GM18498 (cell line): ENCODE data around the gene TNFRSF13B.
"Not testable (repeated sequence)": the region's sequence is repeated elsewhere in the genome, so short reads cannot be mapped to it uniquely, and the experiment has no call there.

ENCODE experiments used
- ATAC-seq: cut with Tn5 transposase; IDR thresholded peaks from one replicate; pipeline ENCODE4 v1.9.1; 2021; ENCODE audit warnings: mild to moderate bottlenecking, moderate library complexity; ENCODE audit not compliant: unreplicated experiment

Gene TNFRSF13B

DNA sequence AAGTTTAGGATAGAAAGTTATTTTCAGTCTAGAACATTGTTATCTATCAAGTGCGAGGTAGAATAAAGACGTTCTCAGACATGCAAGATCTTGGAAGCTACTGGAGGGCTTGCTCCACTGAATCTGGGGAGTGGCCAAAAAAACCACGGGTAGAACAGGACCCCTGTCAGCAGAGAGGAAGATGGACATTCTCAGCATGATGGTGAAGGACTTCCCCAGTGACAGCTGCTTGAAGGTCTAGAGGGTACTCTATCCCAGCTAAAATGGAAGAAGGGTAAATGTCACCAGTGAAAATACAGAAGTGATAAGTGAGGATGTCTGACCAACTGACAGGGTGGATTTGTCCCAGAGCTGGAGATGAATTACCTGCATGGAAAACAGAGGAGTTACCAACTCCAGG is 10.1 kb downstream of the TNFRSF13B start:
- ATAC-seq, result no peak

DNA sequence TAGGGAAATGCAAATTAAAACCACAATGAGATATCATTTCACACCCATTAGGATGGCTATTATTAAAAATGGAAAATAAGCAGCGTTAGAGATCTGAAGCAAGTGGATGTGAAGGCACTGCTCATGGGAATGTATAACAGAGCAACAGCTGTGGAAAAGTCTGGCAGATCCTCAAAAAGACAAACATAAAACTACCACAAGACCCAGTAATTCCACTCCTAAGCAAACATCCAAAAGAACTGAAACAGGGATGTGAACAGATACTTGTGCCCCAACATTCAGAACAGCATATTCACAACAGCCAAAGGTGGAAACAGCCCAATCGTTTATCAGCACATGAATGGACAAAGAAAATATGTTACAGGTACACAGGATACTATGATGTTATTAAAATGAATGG is 10.9 kb downstream of the TNFRSF13B start:
- not testable (repeated sequence) for ATAC-seq

DNA sequence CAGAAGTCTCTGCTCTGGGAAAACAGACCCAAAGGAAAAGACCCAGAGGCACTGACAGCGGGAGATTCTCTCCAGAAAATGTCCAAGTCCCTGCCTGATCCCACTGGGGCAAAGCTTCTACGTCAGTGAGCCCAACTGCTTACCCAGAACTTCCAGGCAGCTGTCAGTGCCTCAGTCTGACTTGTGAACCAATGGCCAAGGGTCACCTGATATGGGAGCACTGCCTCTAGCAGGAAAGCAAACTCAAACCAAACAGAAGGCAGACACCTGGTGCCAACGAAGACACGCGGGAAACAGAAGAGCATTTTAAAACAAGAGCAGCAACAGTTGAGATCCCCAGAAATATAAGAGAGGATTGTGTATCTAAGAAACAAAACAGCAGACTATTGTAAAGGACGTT is 16.9 kb downstream of the TNFRSF13B start:
- ATAC-seq, result not testable (repeated sequence)

DNA sequence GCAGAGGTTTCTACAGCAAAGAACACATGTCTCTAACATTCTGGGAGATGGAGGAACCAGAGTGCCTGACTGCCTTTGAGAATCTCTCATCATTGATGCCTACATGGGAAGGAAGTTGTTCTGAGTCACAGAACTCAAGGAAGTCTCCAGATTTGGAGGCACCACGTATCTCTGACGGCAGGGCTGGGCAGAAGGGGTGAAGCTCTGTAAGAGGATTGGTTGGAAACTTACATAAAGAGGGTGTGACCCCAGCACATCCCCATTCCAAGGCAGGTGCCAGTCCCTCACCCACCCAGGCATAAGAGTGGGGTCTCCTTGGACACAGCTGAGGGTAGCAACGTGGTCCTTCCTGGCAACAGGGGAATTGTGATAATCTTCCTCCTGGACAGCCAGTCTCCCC is 17.4 kb downstream of the TNFRSF13B start:
- no peak for ATAC-seq

DNA sequence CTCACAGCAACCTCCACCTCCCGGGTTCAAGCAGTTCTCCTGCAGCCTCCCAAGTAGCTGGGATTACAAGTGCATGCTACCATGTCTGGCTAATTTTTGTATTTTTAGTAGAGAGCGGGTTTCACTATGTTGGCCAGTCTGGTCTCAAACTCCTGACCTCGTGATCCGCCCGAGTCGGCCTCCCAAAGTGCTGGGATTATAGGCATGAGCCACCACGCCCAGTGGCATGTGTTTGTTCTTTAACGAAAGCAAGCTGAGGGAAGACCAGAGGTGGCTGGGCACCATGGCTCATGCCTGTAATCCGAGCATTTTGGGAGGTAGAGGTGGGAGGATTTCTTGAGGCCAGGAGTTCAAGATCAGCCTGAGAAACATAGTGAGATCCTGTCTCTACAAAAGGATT is 18.1 kb downstream of the TNFRSF13B start:
- ATAC-seq, result no peak

DNA sequence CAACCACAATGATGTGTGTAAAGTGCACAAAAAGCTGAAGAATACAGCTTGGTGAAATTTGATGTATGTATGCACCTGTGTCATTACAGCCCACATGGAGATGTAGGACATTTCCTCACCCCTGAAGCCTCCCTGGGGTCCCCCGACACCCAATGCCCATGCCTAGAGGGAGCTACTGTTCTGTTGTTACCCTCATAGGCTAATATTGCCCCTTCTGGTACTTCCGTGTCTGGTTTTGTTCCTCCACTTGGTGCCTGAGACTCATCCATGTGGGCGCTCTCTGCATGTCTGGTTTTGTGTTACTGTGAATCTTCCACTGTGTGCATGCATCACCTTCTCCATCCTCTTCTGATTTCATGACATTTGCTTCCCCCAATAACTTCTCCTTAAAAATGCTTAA is 18.6 kb downstream of the TNFRSF13B start:
- no peak for ATAC-seq

DNA sequence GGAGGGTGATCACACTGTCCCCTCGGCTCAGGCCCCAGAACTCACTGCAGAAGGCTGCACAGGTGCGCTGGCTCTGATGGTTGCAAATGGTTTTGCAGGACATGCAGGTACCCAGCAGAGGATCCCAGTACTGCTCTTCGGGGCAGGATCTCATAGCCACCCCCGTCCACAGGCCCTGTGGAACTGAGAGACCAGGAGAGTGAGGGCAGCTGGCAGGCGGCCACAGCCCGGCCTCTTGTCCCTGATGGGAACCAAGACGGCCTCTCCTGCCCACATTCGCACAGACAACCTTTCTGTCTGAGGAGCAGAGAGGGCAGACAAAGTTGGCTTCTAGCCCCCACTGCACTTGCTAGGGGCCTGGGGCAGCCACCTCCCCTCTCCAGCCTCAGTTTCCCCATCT is 19.5 kb downstream of the TNFRSF13B start:
- ATAC-seq, result no peak

DNA sequence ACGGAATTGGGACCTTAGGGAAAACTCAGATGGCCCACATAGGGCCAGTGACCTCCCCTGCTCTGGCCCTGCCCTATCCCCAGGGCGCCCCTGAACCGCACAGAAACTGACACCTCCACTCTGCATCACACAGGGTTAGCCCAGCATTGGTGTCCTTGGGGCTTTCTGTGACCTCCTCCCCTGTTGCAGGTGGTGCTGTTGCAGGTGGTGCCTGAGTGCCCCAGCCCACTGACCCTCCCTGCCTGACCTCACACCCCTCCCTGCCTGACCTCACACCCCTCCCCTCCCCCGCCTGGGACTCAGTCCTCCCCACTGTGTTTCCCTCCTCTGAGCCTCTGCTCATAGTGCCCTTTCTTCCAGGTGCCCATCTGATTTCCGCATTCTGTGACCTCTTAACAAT is 21.4 kb downstream of the TNFRSF13B start:
- no peak for ATAC-seq

DNA sequence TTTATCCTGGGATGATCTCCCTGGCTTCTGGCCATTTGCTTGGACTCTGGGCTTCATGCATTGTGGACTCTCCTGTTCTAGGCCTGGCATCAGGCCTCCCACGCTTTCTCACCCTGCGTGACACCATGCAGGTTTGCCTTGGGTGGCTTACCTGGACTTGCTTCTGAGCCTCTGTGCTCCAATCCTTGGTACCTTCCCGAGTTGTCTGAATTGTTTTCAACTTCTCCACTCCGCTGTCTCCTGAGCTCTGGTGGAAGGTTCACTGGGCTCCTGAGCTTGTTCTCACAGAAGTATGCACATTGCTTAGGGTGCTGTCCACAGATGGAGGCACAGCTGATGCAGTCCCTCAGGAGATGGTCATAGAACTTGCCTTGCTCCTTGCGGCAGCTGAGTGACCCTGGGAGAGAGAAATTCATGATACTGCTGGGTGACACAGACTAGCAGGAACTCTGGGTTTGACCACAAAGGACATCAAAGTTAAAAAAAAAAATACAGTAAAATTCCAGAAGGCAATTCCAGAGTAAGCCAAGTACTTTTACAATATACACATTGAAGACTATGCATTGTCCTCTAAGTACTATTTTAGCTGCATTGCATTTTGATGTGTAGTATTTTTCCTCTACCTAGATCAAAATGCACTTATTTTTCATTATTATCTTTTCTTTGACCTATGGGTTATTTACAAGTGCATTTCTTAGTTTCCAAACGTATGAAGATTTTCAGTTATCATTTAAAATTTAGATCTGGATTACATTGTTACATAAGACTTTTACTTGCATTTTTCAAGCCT is 23.1 kb downstream of the TNFRSF13B start:
- no peak for ATAC-seq

DNA sequence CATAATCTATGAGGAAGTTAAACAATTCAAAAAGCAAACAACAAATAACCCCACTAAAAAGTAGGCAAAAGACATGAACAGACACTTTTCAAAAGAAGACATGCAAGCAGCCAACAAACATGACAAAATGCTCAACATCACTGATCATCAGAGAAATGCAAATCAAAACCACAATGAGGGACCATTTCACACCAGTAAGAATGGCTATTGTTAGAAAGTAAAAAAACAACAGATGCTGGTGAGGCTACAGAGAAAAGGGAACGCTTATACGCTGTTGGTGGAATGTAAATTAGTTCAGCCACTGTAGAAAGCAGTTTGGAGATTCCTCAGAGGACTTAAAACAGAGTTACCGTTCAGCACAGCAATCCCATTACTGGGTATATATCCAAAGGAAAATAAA is 24.4 kb downstream of the TNFRSF13B start:
- peak; percentile 59 for ATAC-seq

DNA sequence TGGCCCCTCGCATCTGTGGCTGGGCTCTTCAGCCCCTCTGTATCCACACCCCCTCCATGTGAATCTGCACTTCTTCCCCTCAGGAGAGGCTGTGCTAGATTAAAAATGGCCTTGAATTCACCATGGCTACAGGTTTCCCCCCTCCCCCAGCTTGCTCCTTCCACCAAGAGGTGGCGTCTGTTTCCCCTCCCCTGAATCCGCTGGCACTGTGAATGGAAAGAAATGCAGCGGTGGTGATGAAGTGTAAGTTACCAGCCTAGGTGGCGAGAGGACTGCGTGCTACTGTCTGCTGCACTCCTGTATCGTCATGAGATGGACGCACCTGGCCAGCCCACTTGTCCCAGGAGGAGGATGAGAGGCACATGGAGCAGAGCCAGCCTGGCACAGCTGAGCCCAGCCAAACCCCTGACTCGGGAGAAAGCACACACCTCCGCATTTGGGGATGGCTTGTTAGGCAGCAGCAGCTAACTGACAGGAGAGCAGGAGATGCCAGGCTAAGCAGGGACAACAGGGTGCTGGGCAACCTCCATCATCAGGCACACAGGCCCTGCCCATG is 26.2 kb downstream of the TNFRSF13B start:
- no peak for ATAC-seq

DNA sequence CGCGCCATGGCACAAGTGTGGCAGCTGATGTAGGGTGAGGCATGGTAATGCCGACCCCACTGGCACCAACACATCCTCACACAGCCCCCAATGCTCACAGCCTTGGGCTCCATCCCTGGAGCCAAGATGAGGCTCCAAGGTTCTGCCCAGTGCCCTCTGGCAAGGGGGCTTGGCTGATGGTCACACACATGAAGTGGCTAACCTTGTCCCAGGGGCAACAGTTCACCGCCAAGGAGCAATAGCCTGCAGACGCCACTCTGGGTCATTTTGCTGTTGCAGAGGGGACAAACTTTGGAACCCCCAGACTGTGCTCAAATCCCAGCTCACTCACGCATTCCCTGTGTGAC is 26.8 kb downstream of the TNFRSF13B start:
- ATAC-seq, result no peak

DNA sequence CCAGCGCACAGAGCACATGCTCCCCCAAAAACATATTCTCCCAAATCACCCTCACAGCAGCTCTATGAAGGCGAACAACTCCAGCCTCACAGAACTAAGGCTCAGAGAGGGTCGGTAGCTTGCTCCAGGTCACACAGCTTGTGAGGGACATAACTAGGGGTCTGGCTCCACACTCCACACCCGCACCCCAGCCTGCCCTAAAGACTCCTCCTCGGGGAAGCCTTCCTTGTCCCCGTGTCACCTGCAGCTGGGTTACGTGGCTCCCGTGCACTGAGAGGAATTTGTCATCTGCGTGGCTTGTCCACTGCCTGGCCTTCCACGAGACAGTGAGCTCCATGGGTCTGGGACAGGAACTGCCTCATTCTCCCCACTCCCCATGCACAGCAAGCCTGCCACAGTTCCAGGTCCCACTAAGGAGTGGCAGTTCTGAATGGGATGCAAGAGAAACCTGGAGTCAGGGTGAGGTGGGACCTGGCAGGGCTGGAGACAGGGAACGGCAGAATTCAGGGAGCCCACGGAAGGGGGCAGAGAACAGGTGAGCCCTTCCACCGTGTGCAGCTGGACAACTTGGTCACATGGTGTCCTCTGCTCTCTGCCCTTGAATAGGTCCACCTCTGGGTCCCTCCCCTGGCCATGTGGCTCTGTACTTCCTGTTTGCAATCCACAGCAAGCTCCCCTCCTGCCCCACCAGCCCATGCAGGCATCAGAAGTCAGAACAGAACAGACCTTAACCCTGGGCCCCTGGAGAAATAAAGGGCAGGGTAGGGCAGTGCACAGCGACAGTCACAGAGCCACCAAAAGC is 27.4 kb downstream of the TNFRSF13B start:
- no peak for ATAC-seq

DNA sequence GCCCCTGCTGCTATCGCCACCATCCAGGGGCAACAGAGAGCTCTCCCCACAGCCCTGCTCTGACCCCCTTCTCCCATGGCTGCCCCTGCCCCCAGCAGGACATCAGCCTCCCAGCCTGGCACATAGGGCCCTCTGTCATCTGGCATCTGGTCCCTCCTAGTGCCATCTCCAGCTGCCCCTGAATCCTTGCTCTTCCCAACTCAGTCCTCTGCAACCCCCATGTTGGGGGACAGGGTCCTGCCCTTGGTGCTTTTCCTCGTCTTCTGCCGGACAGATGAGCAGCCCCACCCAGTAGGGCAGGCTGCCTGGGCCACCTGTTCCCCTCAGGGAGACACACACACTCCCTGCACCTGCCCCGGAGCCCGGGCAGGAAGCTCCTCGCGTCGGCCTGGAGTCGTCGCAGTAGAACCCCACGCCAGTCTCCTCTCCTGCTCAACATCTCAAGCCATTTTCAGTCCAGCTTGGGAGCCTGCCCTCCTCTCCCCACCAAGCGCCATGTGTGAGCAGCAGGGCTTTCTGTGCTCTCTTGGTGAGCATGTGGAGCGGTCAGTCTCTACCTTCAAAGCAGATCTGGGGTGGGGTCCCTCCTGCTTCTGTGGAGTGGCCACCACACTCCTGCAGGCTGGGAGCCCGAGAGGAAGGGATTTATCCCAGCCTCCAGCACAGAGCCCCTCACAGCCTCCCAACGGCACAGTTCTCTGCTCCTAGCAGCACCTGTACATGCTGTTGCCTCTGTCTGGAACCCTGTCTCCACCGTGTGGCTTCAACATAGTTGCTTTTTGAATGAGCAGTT is 28.2 kb downstream of the TNFRSF13B start:
- ATAC-seq, result no peak

DNA sequence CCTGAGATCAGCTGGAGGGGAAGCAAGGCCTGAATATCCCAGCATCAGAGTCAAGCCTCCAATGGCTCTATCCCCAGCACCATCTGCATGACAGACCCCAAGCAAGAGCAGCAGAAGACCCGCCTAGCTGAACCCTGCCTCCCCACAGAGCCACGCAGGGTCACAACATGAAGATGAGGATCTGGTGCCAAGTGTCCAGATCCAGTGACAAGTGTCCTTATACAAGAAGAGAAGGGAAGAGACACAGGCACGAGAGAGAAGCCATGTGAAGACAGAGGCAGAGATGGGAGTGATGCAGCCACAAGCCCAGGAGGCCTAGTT is 28.9 kb downstream of the TNFRSF13B start:
- no peak for ATAC-seq

DNA sequence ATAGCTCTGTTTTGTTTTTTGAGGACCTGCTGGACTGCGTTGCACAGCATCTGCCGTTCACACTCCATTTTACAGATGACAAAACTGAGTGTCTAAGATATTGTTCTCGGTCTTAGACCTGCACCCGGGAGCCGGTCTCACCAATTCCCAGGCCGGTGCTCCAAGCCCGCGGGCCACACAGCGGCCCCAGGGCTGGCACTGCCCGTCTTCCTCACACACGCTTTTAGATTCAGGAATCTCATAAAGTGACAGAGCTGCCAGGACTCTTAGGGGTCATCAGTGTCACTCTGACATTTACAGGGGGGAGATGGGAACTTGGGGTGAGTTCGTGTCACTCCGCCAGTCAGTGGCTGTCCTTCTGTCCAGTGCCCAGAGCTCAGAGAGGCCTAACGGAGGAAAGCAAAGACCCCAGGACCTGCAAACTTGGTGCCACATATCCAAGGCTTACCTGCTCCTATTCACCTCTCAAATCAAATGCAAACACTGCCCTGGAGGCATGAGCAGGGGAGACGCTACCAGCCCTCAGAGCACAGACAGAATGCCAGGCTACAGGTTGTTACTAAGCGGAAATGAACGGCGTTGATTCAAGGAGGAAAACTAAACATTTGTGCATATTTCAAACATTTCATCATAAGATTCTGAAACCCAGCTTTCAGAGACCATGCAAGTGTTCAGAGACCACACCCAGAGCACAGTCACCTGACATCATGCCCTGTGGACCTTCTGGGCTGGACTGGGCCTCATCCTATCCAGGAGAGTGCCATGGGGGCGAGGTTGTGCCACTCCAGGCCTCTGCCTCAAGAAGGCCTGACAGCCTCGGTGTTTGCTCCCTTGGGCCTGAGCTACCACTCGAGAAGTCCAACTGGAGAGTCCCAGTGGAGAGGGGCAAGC is 29.5 kb downstream of the TNFRSF13B start:
- no peak for ATAC-seq

DNA sequence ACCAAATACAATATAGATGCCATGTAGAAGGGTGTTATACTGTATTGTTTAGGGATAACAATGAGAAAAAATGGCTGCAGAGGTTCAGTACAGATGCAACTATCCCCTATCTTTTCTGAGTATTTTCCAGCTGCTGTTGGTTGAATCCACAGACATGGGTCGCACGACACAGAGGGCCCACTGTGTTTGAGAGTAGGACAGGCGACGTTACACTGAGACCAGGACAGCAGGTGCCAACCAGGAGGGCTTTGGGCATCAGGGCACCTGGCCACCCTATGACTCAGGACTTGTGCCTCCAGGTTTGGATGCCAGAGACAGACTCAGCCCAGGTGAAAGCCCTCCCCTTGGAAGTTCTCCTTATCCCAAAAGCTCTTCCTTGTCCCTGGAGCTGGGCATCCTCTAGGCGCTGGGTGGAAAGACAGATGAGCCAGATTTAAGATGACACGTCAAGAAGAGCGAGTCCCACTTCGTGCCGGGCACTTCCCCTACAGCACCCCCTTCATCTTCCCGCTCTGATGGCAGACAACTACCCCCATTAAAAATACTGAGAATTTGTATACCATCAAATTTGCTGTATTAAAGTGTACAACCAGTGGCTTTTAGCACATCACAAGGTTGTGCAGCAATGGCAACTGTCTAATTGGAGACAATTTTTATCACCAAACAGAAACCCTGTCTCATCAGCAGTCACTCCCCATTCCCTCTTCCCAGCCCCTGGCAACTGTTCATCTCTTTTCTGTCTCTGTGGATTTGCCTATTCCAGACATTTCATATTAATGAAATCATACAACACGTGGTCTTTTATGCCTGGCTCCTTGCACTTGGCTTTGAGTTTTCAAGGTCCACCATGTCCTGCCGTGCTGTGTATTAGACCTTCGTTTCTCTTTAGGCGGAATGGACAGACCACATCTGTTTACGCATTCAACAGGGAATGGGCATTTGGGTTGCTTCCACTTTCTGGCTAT is 30.6 kb downstream of the TNFRSF13B start:
- no peak for ATAC-seq

DNA sequence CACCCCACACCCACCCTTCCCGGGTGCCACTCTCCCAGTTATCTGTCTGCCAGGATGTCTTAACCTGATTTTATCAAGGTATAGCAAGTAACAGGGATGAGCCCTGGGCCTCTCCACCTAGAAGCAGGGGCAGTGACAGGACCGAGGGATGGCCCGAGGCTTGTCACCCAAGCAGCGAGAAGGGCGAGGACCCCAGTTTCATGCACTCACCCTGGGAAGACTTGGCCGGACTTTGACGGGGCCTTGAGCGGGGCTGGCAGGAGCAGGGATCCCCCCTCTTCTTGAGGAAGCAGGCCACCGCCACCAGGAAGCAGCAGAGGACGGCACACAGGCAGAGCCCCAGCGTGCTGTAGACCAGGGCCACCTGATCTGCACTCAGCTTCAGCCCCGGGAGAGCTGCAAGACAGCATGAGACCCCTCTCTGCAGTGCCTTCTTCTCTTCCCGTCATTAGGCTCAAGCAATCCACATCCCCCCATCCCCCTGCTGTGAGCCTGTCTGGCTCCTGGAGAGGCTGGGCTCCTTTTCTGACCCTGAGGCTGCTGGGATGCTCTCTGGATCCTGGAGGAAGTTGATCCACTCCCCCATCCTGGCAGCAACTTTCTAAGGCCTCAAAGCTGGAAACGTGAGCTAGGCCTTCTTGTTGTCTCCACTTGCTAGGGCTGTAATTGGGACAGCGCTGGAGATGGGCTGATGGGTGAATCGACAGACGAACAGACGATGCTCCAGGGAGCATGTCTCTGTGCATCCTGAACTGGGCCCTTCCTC is 31.6 kb downstream of the TNFRSF13B start:
- ATAC-seq, result no peak
